ENCODE results near the gene HMX1. TPM values are rescaled to one million over a fixed set of nuclear protein-coding genes. Genes with fewer than 3 reads are reported as not detected.

HMX1 gene
- total RNA-seq, 1 donor from 2014 or later: not detected

- no peak overlapping the region for H3K27ac Mint-ChIP-seq (ENCODE audit: unreplicated experiment)
- no peaks in the 10 kb centered on the region for H3K36me3 Mint-ChIP-seq (ENCODE audit: low read depth, unreplicated experiment)
- peaks cover 3% of the 10 kb centered on the region for H3K27me3 Mint-ChIP-seq (ENCODE audit: unreplicated experiment)
- H3K9me3 Mint-ChIP-seq (ENCODE audit: unreplicated experiment): no peaks in the 10 kb centered on the region
- no peak overlapping the region for H3K4me3 Mint-ChIP-seq (ENCODE audit: unreplicated experiment)
- DNase-seq (ENCODE audit: low spot score): no peak
- TF ChIP-seq, protein P1, sequence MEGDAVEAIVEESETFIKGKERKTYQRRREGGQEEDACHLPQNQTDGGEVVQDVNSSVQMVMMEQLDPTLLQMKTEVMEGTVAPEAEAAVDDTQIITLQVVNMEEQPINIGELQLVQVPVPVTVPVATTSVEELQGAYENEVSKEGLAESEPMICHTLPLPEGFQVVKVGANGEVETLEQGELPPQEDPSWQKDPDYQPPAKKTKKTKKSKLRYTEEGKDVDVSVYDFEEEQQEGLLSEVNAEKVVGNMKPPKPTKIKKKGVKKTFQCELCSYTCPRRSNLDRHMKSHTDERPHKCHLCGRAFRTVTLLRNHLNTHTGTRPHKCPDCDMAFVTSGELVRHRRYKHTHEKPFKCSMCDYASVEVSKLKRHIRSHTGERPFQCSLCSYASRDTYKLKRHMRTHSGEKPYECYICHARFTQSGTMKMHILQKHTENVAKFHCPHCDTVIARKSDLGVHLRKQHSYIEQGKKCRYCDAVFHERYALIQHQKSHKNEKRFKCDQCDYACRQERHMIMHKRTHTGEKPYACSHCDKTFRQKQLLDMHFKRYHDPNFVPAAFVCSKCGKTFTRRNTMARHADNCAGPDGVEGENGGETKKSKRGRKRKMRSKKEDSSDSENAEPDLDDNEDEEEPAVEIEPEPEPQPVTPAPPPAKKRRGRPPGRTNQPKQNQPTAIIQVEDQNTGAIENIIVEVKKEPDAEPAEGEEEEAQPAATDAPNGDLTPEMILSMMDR (IDR thresholded peaks at IDR 0.05; ENCODE audit: unreplicated experiment): no peak
- no peaks in the 10 kb centered on the region for H3K4me1 Mint-ChIP-seq (ENCODE audit: unreplicated experiment)
Measured at GRCh38 chr4:8837181-8837841, 34.3 kb downstream of the HMX1 start.

GRCh38 chr4:8836664-8837171 is 34.9 kb downstream of the HMX1 start:
- no peak overlapping the region for H3K4me3 Mint-ChIP-seq (ENCODE audit: unreplicated experiment)
- no peaks in the 10 kb centered on the region for H3K4me1 Mint-ChIP-seq (ENCODE audit: unreplicated experiment)
- no peaks in the 10 kb centered on the region for H3K9me3 Mint-ChIP-seq (ENCODE audit: unreplicated experiment)
- no peak overlapping the region for H3K27ac Mint-ChIP-seq (ENCODE audit: unreplicated experiment)
- peaks cover 3% of the 10 kb centered on the region for H3K27me3 Mint-ChIP-seq (ENCODE audit: unreplicated experiment)
- TF ChIP-seq, protein P1 (IDR thresholded peaks at IDR 0.05; ENCODE audit: unreplicated experiment): no peak
- no peaks in the 10 kb centered on the region for H3K36me3 Mint-ChIP-seq (ENCODE audit: low read depth, unreplicated experiment)
- DNase-seq (ENCODE audit: low spot score): no peak

DNA sequence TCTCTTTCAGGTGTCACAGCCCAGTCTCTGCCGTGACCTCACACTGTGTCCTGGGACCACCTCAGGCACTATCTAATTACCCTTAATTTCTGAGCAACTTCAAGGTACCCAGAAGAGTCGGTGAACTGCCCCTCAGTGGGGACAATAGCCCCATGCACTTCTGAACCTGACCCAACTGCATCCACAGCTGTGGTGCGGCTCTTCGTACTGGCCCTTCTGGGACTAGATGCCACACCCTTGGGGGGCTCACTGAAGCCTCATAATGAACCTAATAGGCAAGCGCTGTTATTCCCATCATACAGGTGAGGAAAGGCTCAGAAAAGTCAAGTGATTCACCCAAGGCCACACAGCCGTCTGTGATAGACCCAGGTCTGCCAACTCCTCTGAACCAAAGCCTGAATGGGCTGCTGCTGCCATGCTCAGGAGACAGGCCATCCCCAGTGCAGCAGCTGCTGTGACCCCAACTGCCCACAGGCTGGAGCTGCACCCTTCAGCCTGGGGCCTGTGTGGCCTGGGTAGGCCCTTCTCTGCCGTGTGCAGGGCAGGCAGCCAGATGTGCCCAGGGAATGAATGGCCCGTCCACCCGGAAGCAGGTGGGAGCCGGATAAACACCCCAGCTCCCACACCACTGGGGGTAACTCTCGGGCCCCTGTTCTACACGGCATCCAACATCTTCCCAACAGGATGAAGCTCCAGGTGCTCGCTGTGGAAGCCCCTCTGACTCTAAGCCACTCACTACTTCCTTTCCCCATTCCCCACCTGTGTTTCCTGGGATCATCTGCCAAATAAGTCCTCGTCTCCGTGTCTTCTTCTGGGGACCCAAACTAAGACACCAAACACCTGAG is 35.9 kb downstream of the HMX1 start:
- H3K4me1 Mint-ChIP-seq (ENCODE audit: unreplicated experiment): no peaks in the 10 kb centered on the region
- H3K27ac Mint-ChIP-seq (ENCODE audit: unreplicated experiment): no peak overlapping the region
- peaks cover 3% of the 10 kb centered on the region for H3K27me3 Mint-ChIP-seq (ENCODE audit: unreplicated experiment)
- no peak overlapping the region for H3K4me3 Mint-ChIP-seq (ENCODE audit: unreplicated experiment)
- DNase-seq (ENCODE audit: low spot score): no peak
- no peaks in the 10 kb centered on the region for H3K9me3 Mint-ChIP-seq (ENCODE audit: unreplicated experiment)
- H3K36me3 Mint-ChIP-seq (ENCODE audit: low read depth, unreplicated experiment): no peaks in the 10 kb centered on the region
- TF ChIP-seq, protein P1 (IDR thresholded peaks at IDR 0.05; ENCODE audit: unreplicated experiment): no peak

DNA sequence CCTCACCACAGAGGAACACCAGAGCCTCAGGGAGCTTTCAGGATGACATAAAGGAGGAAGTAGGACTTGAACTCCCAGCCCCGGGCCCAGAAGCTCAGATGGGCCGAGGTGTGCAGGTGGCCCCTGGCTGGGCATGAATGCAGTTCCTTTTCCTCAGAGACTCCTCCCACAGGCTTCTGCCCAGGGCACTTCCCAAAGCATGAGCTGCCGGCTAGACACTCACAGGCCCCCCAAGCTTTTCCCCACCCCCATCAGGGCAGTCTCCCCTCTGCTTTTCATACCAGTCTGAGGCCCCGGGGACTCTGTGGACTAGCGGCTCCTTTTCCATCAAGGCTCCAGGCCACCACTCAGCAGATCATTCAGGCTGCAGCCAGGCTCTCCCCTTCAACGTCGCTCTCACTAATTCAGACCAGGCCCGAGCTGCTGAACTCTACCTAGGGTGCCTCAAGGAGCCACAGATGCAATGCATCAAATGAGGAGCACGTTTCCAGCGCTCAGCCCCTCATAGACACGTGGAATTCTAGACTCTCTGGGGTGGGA is 36.9 kb downstream of the HMX1 start:
- no peaks in the 10 kb centered on the region for H3K36me3 Mint-ChIP-seq (ENCODE audit: low read depth, unreplicated experiment)
- no peaks in the 10 kb centered on the region for H3K4me1 Mint-ChIP-seq (ENCODE audit: unreplicated experiment)
- H3K27ac Mint-ChIP-seq (ENCODE audit: unreplicated experiment): no peak overlapping the region
- no peak for DNase-seq (ENCODE audit: low spot score)
- TF ChIP-seq, protein P1 (IDR thresholded peaks at IDR 0.05; ENCODE audit: unreplicated experiment): no peak
- H3K4me3 Mint-ChIP-seq (ENCODE audit: unreplicated experiment): no peak overlapping the region
- no peaks in the 10 kb centered on the region for H3K9me3 Mint-ChIP-seq (ENCODE audit: unreplicated experiment)
- peaks cover 3% of the 10 kb centered on the region for H3K27me3 Mint-ChIP-seq (ENCODE audit: unreplicated experiment)

Measured in endothelial cell (in vitro differentiated cells).